Calu3 (cell line): Measurements from ENCODE around the gene PAXX. TPM values are rescaled to one million over a fixed set of nuclear protein-coding genes. Genes with fewer than 3 reads are reported as not detected.

Source experiments
- BruUV-seq: library from RNA; stranded (reverse); fragments of 400-500 nt; replicated peaks from 2 replicates; lab custom pipeline; 2021; lab: Mats Ljungman, UMichigan
- CTCF ChIA-PET: fragments of 300-600 bp; sonication (Branson Sonifier 250); formaldehyde crosslinking; loops from one replicate; lab custom pipeline; 2022; ENCODE audit warnings: antibody characterized with exemption; lab: Charles Lee
- DNase-seq: peaks from one replicate; pipeline ENCODE4 v3.0.0; 2022
- H3K27ac Mint-ChIP-seq: one replicate; pipeline ENCODE4 v1.8.0; 2022; ENCODE audit warnings: mixed read lengths; ENCODE audit not compliant: unreplicated experiment
- H3K27me3 Mint-ChIP-seq: one replicate; pipeline ENCODE4 v1.8.0; 2022; ENCODE audit warnings: mixed read lengths; ENCODE audit not compliant: unreplicated experiment
- H3K36me3 Mint-ChIP-seq: one replicate; pipeline ENCODE4 v1.8.0; 2022; ENCODE audit warnings: mild to moderate bottlenecking, moderate library complexity, mixed read lengths; ENCODE audit not compliant: insufficient read depth, unreplicated experiment
- H3K4me1 Mint-ChIP-seq: one replicate; pipeline ENCODE4 v1.8.0; 2022; ENCODE audit warnings: mild to moderate bottlenecking, low read depth, mixed read lengths; ENCODE audit not compliant: unreplicated experiment
- H3K4me3 Mint-ChIP-seq: one replicate; pipeline ENCODE4 v1.8.0; 2022; ENCODE audit warnings: mild to moderate bottlenecking, low read depth, moderate library complexity, mixed read lengths; ENCODE audit not compliant: unreplicated experiment
- H3K9me3 Mint-ChIP-seq: one replicate; pipeline ENCODE4 v1.8.0; 2022; ENCODE audit warnings: low read depth, mixed read lengths; ENCODE audit not compliant: unreplicated experiment
- CTCF ChIP-seq: fragments of 200-600 bp; IDR thresholded peaks from one replicate; pipeline ENCODE4 v1.8.0; 2022; ENCODE audit warnings: antibody characterized with exemption; ENCODE audit not compliant: unreplicated experiment
- intact Hi-C: fragments of 100-400 bp; cut with micrococcal nuclease; formaldehyde crosslinking; loops from one replicate; pipeline ENCODE4 v1.10.0; 2022; ENCODE audit not compliant: unreplicated experiment
- total RNA-seq: library from RNA; stranded (reverse); gene quantifications from 2 replicates; pipeline ENCODE4 v1.2.3, GENCODE V29; 2022

The PAXX gene
- total RNA-seq, 1 experiment from 2014 or later = 43.7 TPM

- no peak overlapping the region for H3K4me3 Mint-ChIP-seq
- BruUV-seq = no TSS peak
- H3K9me3 Mint-ChIP-seq = no peaks in the 10 kb centered on the region
- peaks cover 19% of the 10 kb centered on the region for H3K36me3 Mint-ChIP-seq
- no peaks in the 10 kb centered on the region for H3K27me3 Mint-ChIP-seq
- no peak for TF ChIP-seq CTCF
- no peaks in the 10 kb centered on the region for H3K4me1 Mint-ChIP-seq
- CTCF ChIA-PET = no interaction called here
- intact Hi-C loops = no loop called here
- no peak for DNase-seq
- no peak overlapping the region for H3K27ac Mint-ChIP-seq
Measured at GRCh38 chr9:137019891-137020683, 27.9 kb downstream of the PAXX start.

GRCh38 chr9:137020771-137021567 is 28.7 kb downstream of the PAXX start:
- BruUV-seq = no TSS peak
- Mint-ChIP-seq H3K4me1 (no peaks in the 10 kb centered on the region), H3K9me3 (no peaks in the 10 kb centered on the region), H3K27ac (no peak overlapping the region), H3K27me3 (no peaks in the 10 kb centered on the region), H3K4me3 (no peak overlapping the region), H3K36me3 (peaks cover 17% of the 10 kb centered on the region)
- no peak for TF ChIP-seq CTCF
- DNase-seq = no peak
- CTCF ChIA-PET = interaction anchor here (0.6 kb wide), 1 partner anchor 53 kb away, joined by 8 read pairs; no protein-coding TSS in a partner anchor
- intact Hi-C loops = no loop called here

GRCh38 chr9:137021568-137021978 is 29.4 kb downstream of the PAXX start:
- BruUV-seq = no TSS peak
- intact Hi-C loops = no loop called here
- CTCF ChIA-PET = interaction anchor here (0.6 kb wide), 1 partner anchor 54 kb away, joined by 8 read pairs; no protein-coding TSS in a partner anchor
- H3K9me3 Mint-ChIP-seq = no peaks in the 10 kb centered on the region
- no peaks in the 10 kb centered on the region for H3K4me1 Mint-ChIP-seq
- no peak for DNase-seq
- peaks cover 17% of the 10 kb centered on the region for H3K36me3 Mint-ChIP-seq
- TF ChIP-seq CTCF = no peak
- H3K27ac Mint-ChIP-seq = peak overlapping the region; percentile 58
- H3K4me3 Mint-ChIP-seq = no peak overlapping the region
- no peaks in the 10 kb centered on the region for H3K27me3 Mint-ChIP-seq

- DNase-seq = peak; percentile 71
- no peak for TF ChIP-seq CTCF
- CTCF ChIA-PET = interaction anchor here (0.6 kb wide), 1 partner anchor 54 kb away, joined by 8 read pairs; no protein-coding TSS in a partner anchor
- Mint-ChIP-seq H3K27me3 (no peaks in the 10 kb centered on the region), H3K4me1 (no peaks in the 10 kb centered on the region), H3K36me3 (peaks cover 17% of the 10 kb centered on the region), H3K9me3 (no peaks in the 10 kb centered on the region), H3K27ac (peak overlapping the region; percentile 58), H3K4me3 (no peak overlapping the region)
- intact Hi-C loops = no loop called here
- no TSS peak for BruUV-seq
Measured at GRCh38 chr9:137021979-137022661, 29.9 kb downstream of the PAXX start.
